Cerebellar cortex (tissue), 1 donor: ENCODE measurements around the gene CALML5.
"Not testable (repeated sequence)": the region's sequence is repeated elsewhere in the genome, so short reads cannot be mapped to it uniquely, and the experiment has no call there.

Experiments
- DNase-seq: peaks from one replicate; pipeline ENCODE4 v3.0.0-alpha.2; 2015; ENCODE audit warnings: low spot score

The CALML5 gene

GRCh38 chr10:5481121-5481520, 18.2 kb downstream of the CALML5 start:
- no peak for DNase-seq

GRCh38 chr10:5480162-5480941, 19.0 kb downstream of the CALML5 start:
- DNase-seq, result no peak

- no peak for DNase-seq
Measured at GRCh38 chr10:5479481-5480161, 19.7 kb downstream of the CALML5 start.

- no peak for DNase-seq
Measured at GRCh38 chr10:5478694-5479305, 20.6 kb downstream of the CALML5 start.

- DNase-seq, result no peak
Measured at GRCh38 chr10:5477948-5478693, 21.2 kb downstream of the CALML5 start.

- DNase-seq, result no peak
Measured at GRCh38 chr10:5476918-5477525, 22.3 kb downstream of the CALML5 start.

- not testable (repeated sequence) for DNase-seq
Measured at GRCh38 chr10:5475974-5476807, 23.2 kb downstream of the CALML5 start.

- not testable (repeated sequence) for DNase-seq
Measured at GRCh38 chr10:5475088-5475487, 24.3 kb downstream of the CALML5 start.

- not testable (repeated sequence) for DNase-seq
Measured at GRCh38 chr10:5474642-5475041, 24.7 kb downstream of the CALML5 start.

- no peak for DNase-seq
Measured at GRCh38 chr10:5470062-5470751, 29.2 kb downstream of the CALML5 start.

- no peak for DNase-seq
Measured at GRCh38 chr10:5469353-5470061, 29.9 kb downstream of the CALML5 start.

GRCh38 chr10:5468262-5469106, 30.9 kb downstream of the CALML5 start:
- no peak for DNase-seq

- DNase-seq, result no peak
Measured at GRCh38 chr10:5467634-5468255, 31.6 kb downstream of the CALML5 start.

- DNase-seq, result no peak
Measured at GRCh38 chr10:5467207-5467535, 32.2 kb downstream of the CALML5 start.

- DNase-seq, result no peak
Measured at GRCh38 chr10:5466451-5467206, 32.7 kb downstream of the CALML5 start.

- no peak for DNase-seq
Measured at GRCh38 chr10:5465976-5466450, 33.4 kb downstream of the CALML5 start.

- no peak for DNase-seq
Measured at GRCh38 chr10:5464546-5464945, 34.8 kb downstream of the CALML5 start.
